Naive thymus-derived CD4-positive, alpha-beta T cell (primary cell): ENCODE results near the gene DPY19L1. TPM values are rescaled to one million over a fixed set of nuclear protein-coding genes. Genes with fewer than 3 reads are reported as not detected.
"Not testable (repeated sequence)": the region's sequence is repeated elsewhere in the genome, so short reads cannot be mapped to it uniquely, and the experiment has no call there.

Experiments used
- ATAC-seq: fragments of 150-1000 bp; cut with Tn5 transposase; 2 replicates; pipeline ENCODE4 v1.10.0; 2021; ENCODE audit warnings: mild to moderate bottlenecking, moderate library complexity
- CTCF ChIA-PET: fragments of 350-600 bp; sonication (Branson Sonifier 250); formaldehyde crosslinking; loops from one replicate; lab custom pipeline; 2021; ENCODE audit warnings: antibody characterized with exemption; lab: Charles Lee
- POLR2A ChIA-PET: fragments of 350-600 bp; sonication (Branson Sonifier 250); formaldehyde crosslinking; loops from one replicate; lab custom pipeline; 2021; ENCODE audit warnings: antibody characterized with exemption, inconsistent platforms; lab: Charles Lee
- DNase-seq, 9 donors: peaks; one replicate each; pipeline versions ENCODE4 v3.0.0 to v3.0.0-alpha.2; 2020 to 2022; ENCODE audit warnings: mixed read lengths in 1 of 9
- H3K27ac ChIP-seq: one replicate; pipeline ENCODE4 v1.7.0; 2013; ENCODE audit warnings: mild to moderate bottlenecking, low read depth, low read length, moderate library complexity
- H3K27me3 ChIP-seq, 2 donors: one replicate each; pipeline ENCODE4 v1.7.0; 2013; ENCODE audit warnings: low read length in 2 of 2, mild to moderate bottlenecking in 2 of 2, moderate library complexity in 2 of 2; ENCODE audit not compliant: control insufficient read depth in 2 of 2, insufficient read depth in 2 of 2
- H3K36me3 ChIP-seq, 3 experiments: 1 replicate in 2 of 3; 2 replicates in 1 of 3; pipeline ENCODE4 v1.7.0; 2013; ENCODE audit warnings: low read length in 3 of 3, mild to moderate bottlenecking in 3 of 3, moderate library complexity in 1 of 3; ENCODE audit not compliant: insufficient read depth in 3 of 3, control insufficient read depth in 2 of 3
- H3K4me1 ChIP-seq, 2 donors: one replicate each; pipeline ENCODE4 v1.7.0; 2013; ENCODE audit warnings: low read length in 2 of 2, mild to moderate bottlenecking in 2 of 2, moderate library complexity in 1 of 2; ENCODE audit not compliant: control insufficient read depth in 2 of 2, insufficient read depth in 2 of 2
- H3K4me3 ChIP-seq: 2 replicates; pipeline ENCODE4 v1.7.0; 2013; ENCODE audit warnings: mild to moderate bottlenecking, low read length
- H3K9me3 ChIP-seq, 3 experiments: 1 replicate in 2 of 3; 2 replicates in 1 of 3; pipeline ENCODE4 v1.7.0; 2013; ENCODE audit warnings: low read length in 3 of 3; ENCODE audit not compliant: control insufficient read depth in 2 of 3
- H3K27ac Mint-ChIP-seq, 9 donors: one replicate each; pipeline ENCODE4 v1.8.0; 2020 to 2022; ENCODE audit warnings: mixed read lengths in 9 of 9, mild to moderate bottlenecking in 8 of 9, moderate library complexity in 5 of 9, inconsistent platforms in 2 of 9
- H3K27me3 Mint-ChIP-seq, 5 donors: one replicate each; pipeline ENCODE4 v1.8.0; 2021 to 2022; ENCODE audit warnings: mixed read lengths in 5 of 5, mild to moderate bottlenecking in 1 of 5
- H3K36me3 Mint-ChIP-seq, 5 donors: one replicate each; pipeline ENCODE4 v1.8.0; 2020 to 2022; ENCODE audit warnings: mixed read lengths in 5 of 5, mild to moderate bottlenecking in 3 of 5, inconsistent platforms in 1 of 5
- H3K4me1 Mint-ChIP-seq, 7 donors: one replicate each; pipeline ENCODE4 v1.8.0; 2020 to 2022; ENCODE audit warnings: mixed read lengths in 7 of 7, mild to moderate bottlenecking in 3 of 7, inconsistent platforms in 1 of 7
- H3K4me3 Mint-ChIP-seq, 10 donors: one replicate each; pipeline ENCODE4 v1.8.0; 2020 to 2022; ENCODE audit warnings: mild to moderate bottlenecking in 10 of 10, mixed read lengths in 10 of 10, moderate library complexity in 6 of 10, inconsistent platforms in 2 of 10
- H3K9me3 Mint-ChIP-seq, 11 donors: one replicate each; pipeline ENCODE4 v1.8.0; 2020 to 2022; ENCODE audit warnings: mixed read lengths in 11 of 11, mild to moderate bottlenecking in 4 of 11, inconsistent platforms in 1 of 11, moderate library complexity in 1 of 11
- intact Hi-C, 2 donors: fragments of 100-400 bp; cut with micrococcal nuclease; formaldehyde crosslinking; loops; one replicate each; pipeline ENCODE4 v1.15.1; 2023
- polyA plus RNA-seq, 2 donors: library from polyadenylated mRNA; unstranded; fragments of 300-500 nt; fragmentation: Illumina TruSeq; gene quantifications; one replicate each; pipeline ENCODE4 v1.2.3, GENCODE V29; 2021
- total RNA-seq, 6 experiments: library from RNA in 5 of 6; stranded (reverse) in 5 of 6; gene quantifications; 1 replicate in 5 of 6; 2 replicates in 1 of 6; pipeline ENCODE4 v1.2.3 and lab custom pipeline; 2021 to 2026

Gene DPY19L1
- total and polyA plus RNA-seq, 7 experiments from 2014 or later = 0.52 to 10.0 (median 4.8) TPM

DNA sequence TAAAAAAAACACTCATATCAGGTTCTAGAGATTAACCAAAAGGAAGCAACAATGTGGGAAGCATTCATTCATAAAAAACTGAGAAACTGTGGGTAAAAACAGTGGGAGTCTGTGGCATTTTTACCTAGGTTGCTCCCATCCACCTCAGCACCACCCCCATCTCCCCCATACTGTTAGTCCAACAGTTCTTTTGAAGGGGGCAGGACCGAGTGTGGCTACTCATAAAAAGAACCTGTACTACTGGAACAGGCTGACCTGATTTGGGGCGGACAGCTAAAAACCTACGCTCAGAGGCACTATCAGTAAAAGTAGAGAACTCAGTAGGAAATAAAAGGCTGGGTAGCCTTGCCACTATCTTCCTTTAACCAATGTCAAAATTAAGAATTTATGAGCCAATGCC is 84.5 kb downstream of the DPY19L1 start:
- Mint-ChIP-seq H3K4me1 (no peaks in the 10 kb centered on the region), H3K4me3 (no peak overlapping the region), H3K9me3 (no peaks in the 10 kb centered on the region), H3K36me3 (peaks cover 0 to 28% (median 11%) of the 10 kb centered on the region in 5 donors), H3K27me3 (no peaks in the 10 kb centered on the region), H3K27ac (peak overlapping the region in 1 of 9 donors; percentile 46)
- no peak overlapping the region for H3K4me3 ChIP-seq
- no peaks in the 10 kb centered on the region for H3K27me3 ChIP-seq
- H3K27ac ChIP-seq = no peak overlapping the region
- H3K9me3 ChIP-seq = no peaks in the 10 kb centered on the region
- H3K4me1 ChIP-seq = no peaks in the 10 kb centered on the region
- no peaks in the 10 kb centered on the region for H3K36me3 ChIP-seq
- intact Hi-C loops = no loop called here
- ATAC-seq (no peak), DNase-seq (no peak)
- ChIA-PET CTCF (no interaction called here), POLR2A (no interaction called here)

DNA sequence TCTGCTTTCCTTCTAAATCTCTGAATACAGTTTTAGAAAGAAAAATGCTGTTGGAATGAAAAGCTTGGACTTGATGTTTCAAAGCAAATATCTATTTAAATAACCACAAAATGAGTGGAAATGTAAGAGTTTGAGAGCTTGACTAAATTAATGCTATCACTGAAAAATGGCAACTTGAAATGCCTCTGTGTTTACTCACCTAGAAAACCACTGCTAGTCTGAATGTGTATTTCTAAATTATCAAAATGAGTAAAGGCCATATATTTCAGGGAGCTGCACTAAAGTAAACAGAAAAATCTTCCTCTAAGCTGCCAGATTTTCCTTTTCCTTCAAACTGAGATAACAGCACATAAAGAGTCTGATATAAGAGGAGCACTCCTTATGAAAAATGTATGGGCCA is 87.9 kb downstream of the DPY19L1 start:
- H3K4me1 Mint-ChIP-seq = no peaks in the 10 kb centered on the region
- H3K36me3 Mint-ChIP-seq = peaks cover 0 to 32% (median 9%) of the 10 kb centered on the region in 5 donors
- Histone ChIP-seq H3K9me3 (no peaks in the 10 kb centered on the region), H3K36me3 (no peaks in the 10 kb centered on the region), H3K4me3 (no peak overlapping the region), H3K4me1 (no peaks in the 10 kb centered on the region), H3K27me3 (no peaks in the 10 kb centered on the region), H3K27ac (no peak overlapping the region)
- H3K27ac Mint-ChIP-seq = no peak overlapping the region
- no peaks in the 10 kb centered on the region for H3K27me3 Mint-ChIP-seq
- no peak for ATAC-seq
- DNase-seq = no peak
- intact Hi-C loops = no loop called here
- POLR2A ChIA-PET = no interaction called here
- H3K4me3 Mint-ChIP-seq = no peak overlapping the region
- H3K9me3 Mint-ChIP-seq = no peaks in the 10 kb centered on the region
- CTCF ChIA-PET = no interaction called here

DNA sequence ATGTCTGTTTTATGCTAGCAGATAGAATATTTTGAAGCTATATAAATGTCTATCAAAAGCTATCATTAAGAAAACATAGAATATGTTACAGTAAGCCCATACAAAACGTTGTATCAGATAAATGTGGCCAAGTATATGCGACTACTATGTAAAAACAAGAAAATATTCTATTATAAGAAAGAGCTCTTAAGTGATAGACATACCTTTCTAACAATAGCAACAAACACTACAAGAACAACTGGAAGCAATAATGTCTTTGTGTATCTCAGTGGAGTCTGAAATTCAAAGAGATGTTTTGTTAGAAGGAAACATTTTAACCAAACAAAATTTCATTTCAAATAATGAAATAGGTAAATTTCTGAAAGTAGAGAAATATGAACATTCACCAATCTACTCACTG is 89.9 kb downstream of the DPY19L1 start:
- intact Hi-C loops, DNase-seq, H3K4me1 Mint-ChIP-seq, H3K36me3 ChIP-seq, H3K27me3 Mint-ChIP-seq, ATAC-seq, H3K4me3 Mint-ChIP-seq, H3K4me3 ChIP-seq, H3K9me3 ChIP-seq, POLR2A ChIA-PET, H3K27ac Mint-ChIP-seq, CTCF ChIA-PET, H3K4me1 ChIP-seq, H3K9me3 Mint-ChIP-seq, H3K27ac ChIP-seq, H3K27me3 ChIP-seq: not testable (repeated sequence)
- H3K36me3 Mint-ChIP-seq = peaks cover 0 to 32% (median 6%) of the 10 kb centered on the region in 5 donors

DNA sequence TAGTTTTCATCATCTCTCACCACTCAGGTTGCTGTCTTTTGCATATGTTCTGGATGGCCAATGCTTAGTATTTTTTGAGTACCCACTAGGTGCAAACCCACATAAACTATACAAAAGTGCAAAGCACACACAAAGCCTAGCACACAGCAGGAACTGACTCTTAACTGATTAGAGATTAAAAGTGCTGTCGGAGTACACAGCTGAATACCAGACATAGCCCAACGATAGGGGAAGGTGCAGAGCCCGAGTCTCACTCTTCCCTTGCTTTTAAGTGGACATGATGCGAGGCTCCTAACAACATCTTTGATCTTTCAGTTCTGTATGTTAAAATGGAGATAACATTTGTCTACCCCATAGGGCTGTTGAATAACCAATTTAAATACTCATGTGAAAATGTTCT is 90.8 kb downstream of the DPY19L1 start:
- intact Hi-C loops = no loop called here
- no peak overlapping the region for H3K27ac ChIP-seq
- Mint-ChIP-seq H3K27ac (no peak overlapping the region), H3K9me3 (no peaks in the 10 kb centered on the region), H3K27me3 (no peaks in the 10 kb centered on the region), H3K4me3 (no peak overlapping the region), H3K4me1 (no peaks in the 10 kb centered on the region), H3K36me3 (peaks cover 0 to 32% (median 6%) of the 10 kb centered on the region in 5 donors)
- ATAC-seq = no peak
- no peaks in the 10 kb centered on the region for H3K4me1 ChIP-seq
- POLR2A ChIA-PET = no interaction called here
- H3K36me3 ChIP-seq = no peaks in the 10 kb centered on the region
- H3K4me3 ChIP-seq = no peak overlapping the region
- H3K27me3 ChIP-seq = no peaks in the 10 kb centered on the region
- CTCF ChIA-PET = no interaction called here
- no peaks in the 10 kb centered on the region for H3K9me3 ChIP-seq
- no peak for DNase-seq

DNA sequence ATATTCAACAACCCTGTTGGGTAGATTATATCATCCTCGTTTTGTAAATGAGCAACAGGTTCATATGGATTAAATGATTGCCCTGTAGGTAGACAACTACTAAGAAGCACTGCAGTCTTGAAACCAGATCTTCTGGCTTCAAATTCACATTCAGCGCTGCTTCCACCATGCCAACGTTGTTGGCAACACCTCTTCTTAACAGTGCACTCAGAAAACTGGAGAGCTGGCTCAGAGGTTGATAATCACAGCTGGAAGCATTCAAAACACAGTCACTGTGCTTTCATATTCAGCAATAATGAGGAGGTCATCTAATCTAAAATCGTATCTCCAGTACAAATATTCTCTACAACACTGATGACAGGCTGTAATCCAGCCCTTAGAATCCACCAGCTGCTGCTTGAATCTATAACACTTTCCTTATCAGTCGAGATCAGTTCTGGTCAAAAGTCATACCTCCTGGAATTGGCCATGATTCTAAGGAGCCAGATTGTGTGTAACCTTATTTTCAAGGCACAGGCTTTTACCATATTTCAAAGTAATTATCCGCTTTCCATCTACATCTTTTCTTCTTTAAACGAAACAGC is 91.3 kb downstream of the DPY19L1 start:
- intact Hi-C loops, H3K27ac ChIP-seq, DNase-seq, H3K4me1 Mint-ChIP-seq, POLR2A ChIA-PET, H3K4me1 ChIP-seq, H3K27me3 Mint-ChIP-seq, H3K4me3 ChIP-seq, H3K36me3 ChIP-seq, CTCF ChIA-PET, ATAC-seq, H3K9me3 Mint-ChIP-seq, H3K27me3 ChIP-seq, H3K4me3 Mint-ChIP-seq, H3K9me3 ChIP-seq, H3K27ac Mint-ChIP-seq: not testable (repeated sequence)
- peaks cover 0 to 34% (median 6%) of the 10 kb centered on the region in 5 donors for H3K36me3 Mint-ChIP-seq

DNA sequence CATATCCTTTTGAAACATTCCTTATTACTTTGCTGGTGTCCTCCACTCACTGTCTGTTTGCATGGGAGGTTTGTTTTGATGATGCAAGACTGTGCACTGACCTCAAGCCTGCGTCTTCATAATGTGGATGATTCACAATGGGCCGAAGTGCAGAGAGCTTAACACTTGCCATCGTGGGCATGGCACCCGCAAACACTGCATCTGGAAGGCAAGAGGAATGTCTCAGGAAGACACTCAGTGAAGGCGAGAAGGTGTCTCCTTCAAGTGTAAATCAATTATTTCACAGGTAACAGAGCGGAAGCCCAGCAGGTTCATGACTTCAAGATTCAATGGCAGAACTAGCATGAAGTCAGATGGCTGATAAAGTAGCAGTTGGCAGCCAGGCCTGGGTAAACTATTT is 98.1 kb downstream of the DPY19L1 start:
- DNase-seq = no peak
- CTCF ChIA-PET = no interaction called here

DNA sequence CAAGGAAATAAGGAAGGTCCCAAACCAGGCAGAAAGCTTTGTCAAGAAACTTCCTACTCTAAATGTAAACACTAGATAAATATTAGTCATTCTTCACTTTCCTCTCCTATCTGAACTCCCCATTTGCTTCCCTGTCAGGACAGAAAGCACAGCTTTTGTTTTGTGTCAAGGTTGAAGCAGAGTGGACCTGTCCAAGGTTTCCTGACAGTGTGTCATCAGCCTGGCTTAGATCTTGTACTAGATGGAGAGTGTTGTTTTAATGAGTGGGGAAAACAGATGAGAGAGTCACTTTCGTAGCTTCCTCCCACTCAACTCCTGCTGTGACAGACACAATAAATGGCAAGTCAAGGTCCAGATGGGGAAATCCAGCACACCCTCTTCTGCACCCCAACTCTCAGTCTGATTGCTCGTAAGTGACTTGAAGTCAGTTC is 101.5 kb downstream of the DPY19L1 start:
- H3K9me3 ChIP-seq, H3K4me1 ChIP-seq, H3K36me3 ChIP-seq, CTCF ChIA-PET, H3K4me3 Mint-ChIP-seq, H3K27me3 Mint-ChIP-seq, H3K27me3 ChIP-seq, H3K27ac Mint-ChIP-seq, H3K27ac ChIP-seq, H3K9me3 Mint-ChIP-seq, ATAC-seq, intact Hi-C loops, H3K4me3 ChIP-seq, H3K4me1 Mint-ChIP-seq, POLR2A ChIA-PET, DNase-seq: not testable (repeated sequence)
- H3K36me3 Mint-ChIP-seq = peaks cover 1 to 31% (median 19%) of the 10 kb centered on the region in 5 donors

More for the DNA sequence above, 98.1 kb downstream of the DPY19L1 start:
- no peaks in the 10 kb centered on the region for H3K4me1 Mint-ChIP-seq
- H3K9me3 ChIP-seq = no peaks in the 10 kb centered on the region
- POLR2A ChIA-PET = no interaction called here
- H3K27ac Mint-ChIP-seq = no peak overlapping the region
- no peaks in the 10 kb centered on the region for H3K4me1 ChIP-seq
- H3K4me3 ChIP-seq = no peak overlapping the region
- intact Hi-C loops = no loop called here
- no peaks in the 10 kb centered on the region for H3K36me3 ChIP-seq
- no peaks in the 10 kb centered on the region for H3K27me3 ChIP-seq
- H3K27ac ChIP-seq = no peak overlapping the region
- no peak for ATAC-seq
- H3K27me3 Mint-ChIP-seq = no peaks in the 10 kb centered on the region
- no peaks in the 10 kb centered on the region for H3K9me3 Mint-ChIP-seq
- H3K36me3 Mint-ChIP-seq = peaks cover 1 to 29% (median 17%) of the 10 kb centered on the region in 5 donors
- H3K4me3 Mint-ChIP-seq = no peak overlapping the region
